ENCODE data around the gene AMIGO3.

GRCh38 chr3:49673121-49673714 lies 46.3 kb downstream of the AMIGO3 start:
- no peak for TF ChIP-seq CTCF (conservative IDR thresholded peaks at IDR 0.05)
- no peak for TF ChIP-seq EZH2 (IDR thresholded peaks at IDR 0.05; ENCODE audit: low read depth)
